Measurements from ENCODE around the gene IQSEC3.
A peak's percentile ranks its signal among the peaks of the same experiment; 100 is the strongest.

The IQSEC3 gene

DNA sequence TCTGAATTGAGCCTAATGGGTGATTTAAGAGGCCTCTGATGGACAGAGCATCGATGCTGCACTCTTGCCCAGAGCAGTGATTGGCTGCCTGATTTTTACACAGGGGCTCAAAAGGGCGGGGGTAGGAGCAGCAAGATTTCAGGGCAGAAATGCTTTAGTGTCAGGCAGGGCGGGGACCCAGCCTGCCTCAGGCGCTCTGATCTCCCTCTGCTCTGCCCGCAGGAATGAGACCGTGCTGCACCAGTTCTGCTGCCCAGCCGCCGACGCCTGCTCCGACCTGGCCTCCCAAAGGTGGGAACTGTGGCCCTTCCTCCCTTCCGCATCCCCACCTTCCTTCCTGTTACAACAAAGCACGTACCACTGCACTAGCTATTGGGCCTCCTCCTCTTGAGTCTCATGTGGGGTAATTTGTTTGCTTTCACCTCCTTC lies 32.4 kb downstream of the IQSEC3 start (continued):
- TF ChIP-seq, protein P1, sequence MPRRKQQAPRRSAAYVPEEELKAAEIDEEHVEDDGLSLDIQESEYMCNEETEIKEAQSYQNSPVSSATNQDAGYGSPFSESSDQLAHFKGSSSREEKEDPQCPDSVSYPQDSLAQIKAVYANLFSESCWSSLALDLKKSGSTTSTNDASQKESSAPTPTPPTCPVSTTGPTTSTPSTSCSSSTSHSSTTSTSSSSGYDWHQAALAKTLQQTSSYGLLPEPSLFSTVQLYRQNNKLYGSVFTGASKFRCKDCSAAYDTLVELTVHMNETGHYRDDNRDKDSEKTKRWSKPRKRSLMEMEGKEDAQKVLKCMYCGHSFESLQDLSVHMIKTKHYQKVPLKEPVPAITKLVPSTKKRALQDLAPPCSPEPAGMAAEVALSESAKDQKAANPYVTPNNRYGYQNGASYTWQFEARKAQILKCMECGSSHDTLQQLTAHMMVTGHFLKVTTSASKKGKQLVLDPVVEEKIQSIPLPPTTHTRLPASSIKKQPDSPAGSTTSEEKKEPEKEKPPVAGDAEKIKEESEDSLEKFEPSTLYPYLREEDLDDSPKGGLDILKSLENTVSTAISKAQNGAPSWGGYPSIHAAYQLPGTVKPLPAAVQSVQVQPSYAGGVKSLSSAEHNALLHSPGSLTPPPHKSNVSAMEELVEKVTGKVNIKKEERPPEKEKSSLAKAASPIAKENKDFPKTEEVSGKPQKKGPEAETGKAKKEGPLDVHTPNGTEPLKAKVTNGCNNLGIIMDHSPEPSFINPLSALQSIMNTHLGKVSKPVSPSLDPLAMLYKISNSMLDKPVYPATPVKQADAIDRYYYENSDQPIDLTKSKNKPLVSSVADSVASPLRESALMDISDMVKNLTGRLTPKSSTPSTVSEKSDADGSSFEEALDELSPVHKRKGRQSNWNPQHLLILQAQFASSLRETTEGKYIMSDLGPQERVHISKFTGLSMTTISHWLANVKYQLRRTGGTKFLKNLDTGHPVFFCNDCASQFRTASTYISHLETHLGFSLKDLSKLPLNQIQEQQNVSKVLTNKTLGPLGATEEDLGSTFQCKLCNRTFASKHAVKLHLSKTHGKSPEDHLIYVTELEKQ (tag by site-specific recombination; IDR thresholded peaks at IDR 0.05; ENCODE audit: borderline replicate concordance): no peak
- TF ChIP-seq GFI1B (tag by site-specific recombination; IDR thresholded peaks at IDR 0.05) (no peak), GLIS2 (tag by site-specific recombination; IDR thresholded peaks at IDR 0.05) (0 out of 2 replicates have a peak, but pooled peaks have one; percentile 20), ZNF426 (tag by site-specific recombination; IDR thresholded peaks at IDR 0.05) (no peak), WT1 (tag by site-specific recombination; IDR thresholded peaks at IDR 0.05) (no peak), GLI4 (tag by site-specific recombination; IDR thresholded peaks at IDR 0.05) (no peak), ZNF433 (tag by site-specific recombination; IDR thresholded peaks at IDR 0.05; ENCODE audit: low read depth) (no peak), BCL11B (tag by site-specific recombination; IDR thresholded peaks at IDR 0.05; ENCODE audit: low read depth) (no peak), KLF16 (tag by site-specific recombination; IDR thresholded peaks at IDR 0.05) (no peak), ZNF600 (tag by site-specific recombination; IDR thresholded peaks at IDR 0.05) (peak; percentile 39; the same call in 1 of the 2 replicates), KLF8 (tag by site-specific recombination; IDR thresholded peaks at IDR 0.05) (no peak), ZFHX2 (tag by site-specific recombination; conservative IDR thresholded peaks at IDR 0.05) (no peak), ZNF423 (tag by site-specific recombination; IDR thresholded peaks at IDR 0.05) (no peak), ZNF585B (tag by site-specific recombination; IDR thresholded peaks at IDR 0.05) (no peak), ZNF76 (tag by site-specific recombination; IDR thresholded peaks at IDR 0.05; ENCODE audit: borderline replicate concordance, low read depth) (0 out of 2 replicates have a peak, but pooled peaks have one; percentile 37)
- TF ChIP-seq, protein P2, sequence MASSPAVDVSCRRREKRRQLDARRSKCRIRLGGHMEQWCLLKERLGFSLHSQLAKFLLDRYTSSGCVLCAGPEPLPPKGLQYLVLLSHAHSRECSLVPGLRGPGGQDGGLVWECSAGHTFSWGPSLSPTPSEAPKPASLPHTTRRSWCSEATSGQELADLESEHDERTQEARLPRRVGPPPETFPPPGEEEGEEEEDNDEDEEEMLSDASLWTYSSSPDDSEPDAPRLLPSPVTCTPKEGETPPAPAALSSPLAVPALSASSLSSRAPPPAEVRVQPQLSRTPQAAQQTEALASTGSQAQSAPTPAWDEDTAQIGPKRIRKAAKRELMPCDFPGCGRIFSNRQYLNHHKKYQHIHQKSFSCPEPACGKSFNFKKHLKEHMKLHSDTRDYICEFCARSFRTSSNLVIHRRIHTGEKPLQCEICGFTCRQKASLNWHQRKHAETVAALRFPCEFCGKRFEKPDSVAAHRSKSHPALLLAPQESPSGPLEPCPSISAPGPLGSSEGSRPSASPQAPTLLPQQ (tag by site-specific recombination; IDR thresholded peaks at IDR 0.05): no peak
- TF ChIP-seq, protein P3, sequence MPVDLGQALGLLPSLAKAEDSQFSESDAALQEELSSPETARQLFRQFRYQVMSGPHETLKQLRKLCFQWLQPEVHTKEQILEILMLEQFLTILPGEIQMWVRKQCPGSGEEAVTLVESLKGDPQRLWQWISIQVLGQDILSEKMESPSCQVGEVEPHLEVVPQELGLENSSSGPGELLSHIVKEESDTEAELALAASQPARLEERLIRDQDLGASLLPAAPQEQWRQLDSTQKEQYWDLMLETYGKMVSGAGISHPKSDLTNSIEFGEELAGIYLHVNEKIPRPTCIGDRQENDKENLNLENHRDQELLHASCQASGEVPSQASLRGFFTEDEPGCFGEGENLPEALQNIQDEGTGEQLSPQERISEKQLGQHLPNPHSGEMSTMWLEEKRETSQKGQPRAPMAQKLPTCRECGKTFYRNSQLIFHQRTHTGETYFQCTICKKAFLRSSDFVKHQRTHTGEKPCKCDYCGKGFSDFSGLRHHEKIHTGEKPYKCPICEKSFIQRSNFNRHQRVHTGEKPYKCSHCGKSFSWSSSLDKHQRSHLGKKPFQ (tag by site-specific recombination; IDR thresholded peaks at IDR 0.05): peak; percentile 51; the same call in 1 of the 2 replicates
- TF ChIP-seq, protein P4, sequence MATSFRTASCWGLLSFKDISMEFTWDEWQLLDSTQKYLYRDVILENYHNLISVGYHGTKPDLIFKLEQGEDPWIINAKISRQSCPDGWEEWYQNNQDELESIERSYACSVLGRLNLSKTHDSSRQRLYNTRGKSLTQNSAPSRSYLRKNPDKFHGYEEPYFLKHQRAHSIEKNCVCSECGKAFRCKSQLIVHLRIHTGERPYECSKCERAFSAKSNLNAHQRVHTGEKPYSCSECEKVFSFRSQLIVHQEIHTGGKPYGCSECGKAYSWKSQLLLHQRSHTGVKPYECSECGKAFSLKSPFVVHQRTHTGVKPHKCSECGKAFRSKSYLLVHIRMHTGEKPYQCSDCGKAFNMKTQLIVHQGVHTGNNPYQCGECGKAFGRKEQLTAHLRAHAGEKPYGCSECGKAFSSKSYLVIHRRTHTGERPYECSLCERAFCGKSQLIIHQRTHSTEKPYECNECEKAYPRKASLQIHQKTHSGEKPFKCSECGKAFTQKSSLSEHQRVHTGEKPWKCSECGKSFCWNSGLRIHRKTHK (tag by site-specific recombination; IDR thresholded peaks at IDR 0.05): no peak

DNA sequence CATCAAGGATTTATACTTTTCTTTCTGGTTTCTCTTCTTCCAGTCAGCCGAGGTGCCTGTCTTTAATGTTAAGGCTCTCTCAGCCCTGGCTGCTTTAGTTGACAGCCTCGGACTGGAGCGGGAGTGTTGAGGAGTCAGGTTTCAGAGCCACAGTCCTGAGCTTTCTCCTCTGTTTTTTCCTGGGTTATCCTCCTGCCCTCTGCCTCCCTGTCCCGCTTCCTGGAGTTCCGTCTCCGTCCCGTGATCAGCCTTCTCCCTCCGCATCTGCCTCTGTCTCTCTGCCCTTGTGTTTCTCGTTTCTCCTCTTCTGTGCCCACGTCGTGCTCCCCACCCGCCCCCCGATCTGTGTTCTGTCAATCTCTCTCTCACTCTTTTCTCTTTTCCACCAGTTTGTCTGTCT lies 33.0 kb downstream of the IQSEC3 start:
- TF ChIP-seq, protein P5, sequence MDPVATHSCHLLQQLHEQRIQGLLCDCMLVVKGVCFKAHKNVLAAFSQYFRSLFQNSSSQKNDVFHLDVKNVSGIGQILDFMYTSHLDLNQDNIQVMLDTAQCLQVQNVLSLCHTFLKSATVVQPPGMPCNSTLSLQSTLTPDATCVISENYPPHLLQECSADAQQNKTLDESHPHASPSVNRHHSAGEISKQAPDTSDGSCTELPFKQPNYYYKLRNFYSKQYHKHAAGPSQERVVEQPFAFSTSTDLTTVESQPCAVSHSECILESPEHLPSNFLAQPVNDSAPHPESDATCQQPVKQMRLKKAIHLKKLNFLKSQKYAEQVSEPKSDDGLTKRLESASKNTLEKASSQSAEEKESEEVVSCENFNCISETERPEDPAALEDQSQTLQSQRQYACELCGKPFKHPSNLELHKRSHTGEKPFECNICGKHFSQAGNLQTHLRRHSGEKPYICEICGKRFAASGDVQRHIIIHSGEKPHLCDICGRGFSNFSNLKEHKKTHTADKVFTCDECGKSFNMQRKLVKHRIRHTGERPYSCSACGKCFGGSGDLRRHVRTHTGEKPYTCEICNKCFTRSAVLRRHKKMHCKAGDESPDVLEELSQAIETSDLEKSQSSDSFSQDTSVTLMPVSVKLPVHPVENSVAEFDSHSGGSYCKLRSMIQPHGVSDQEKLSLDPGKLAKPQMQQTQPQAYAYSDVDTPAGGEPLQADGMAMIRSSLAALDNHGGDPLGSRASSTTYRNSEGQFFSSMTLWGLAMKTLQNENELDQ (tag by site-specific recombination; IDR thresholded peaks at IDR 0.05; ENCODE audit: low read depth): no peak
- TF ChIP-seq ZNF677 (tag by site-specific recombination; IDR thresholded peaks at IDR 0.05) (no peak), ZBTB17 (tag by site-specific recombination; IDR thresholded peaks at IDR 0.05) (peak; percentile 48), ZNF596 (tag by site-specific recombination; IDR thresholded peaks at IDR 0.05) (0 out of 2 replicates have a peak, but pooled peaks have one; percentile 4), PRDM1 (tag by site-specific recombination; IDR thresholded peaks at IDR 0.05) (peak; percentile 87), ZNF366 (tag by site-specific recombination; conservative IDR thresholded peaks at IDR 0.05) (peak; percentile 59)
- TF ChIP-seq, protein P6, sequence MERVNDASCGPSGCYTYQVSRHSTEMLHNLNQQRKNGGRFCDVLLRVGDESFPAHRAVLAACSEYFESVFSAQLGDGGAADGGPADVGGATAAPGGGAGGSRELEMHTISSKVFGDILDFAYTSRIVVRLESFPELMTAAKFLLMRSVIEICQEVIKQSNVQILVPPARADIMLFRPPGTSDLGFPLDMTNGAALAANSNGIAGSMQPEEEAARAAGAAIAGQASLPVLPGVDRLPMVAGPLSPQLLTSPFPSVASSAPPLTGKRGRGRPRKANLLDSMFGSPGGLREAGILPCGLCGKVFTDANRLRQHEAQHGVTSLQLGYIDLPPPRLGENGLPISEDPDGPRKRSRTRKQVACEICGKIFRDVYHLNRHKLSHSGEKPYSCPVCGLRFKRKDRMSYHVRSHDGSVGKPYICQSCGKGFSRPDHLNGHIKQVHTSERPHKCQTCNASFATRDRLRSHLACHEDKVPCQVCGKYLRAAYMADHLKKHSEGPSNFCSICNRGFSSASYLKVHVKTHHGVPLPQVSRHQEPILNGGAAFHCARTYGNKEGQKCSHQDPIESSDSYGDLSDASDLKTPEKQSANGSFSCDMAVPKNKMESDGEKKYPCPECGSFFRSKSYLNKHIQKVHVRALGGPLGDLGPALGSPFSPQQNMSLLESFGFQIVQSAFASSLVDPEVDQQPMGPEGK (tag by site-specific recombination; IDR thresholded peaks at IDR 0.05): 0 out of 2 replicates have a peak, but pooled peaks have one; percentile 12
- Histone ChIP-seq H3K9me3 (ENCODE audit: control insufficient read depth, insufficient read depth, low read depth, low read length) (no peaks in the 10 kb centered on the region), H3K4me3 (ENCODE audit: low read depth, low read length) (no peak overlapping the region), H3K27ac (ENCODE audit: extremely low read depth, low read depth, low read length) (no peak overlapping the region), H3K36me3 (ENCODE audit: control insufficient read depth in 2 of 2, insufficient read depth in 1 of 2, low read length in 2 of 2) (no peaks in the 10 kb centered on the region), H3K4me1 (ENCODE audit: control insufficient read depth, insufficient read depth, low read length) (peaks cover 7% of the 10 kb centered on the region; the same call in 1 of the 2 replicates)
- ChIA-PET POLR2A (no interaction called here), CTCF (interaction anchor here (0.6 kb wide), 1 partner anchor 50 kb away, joined by 4 read pairs; no protein-coding TSS in a partner anchor)
